Stimulated activated naive CD4-positive, alpha-beta T cell (primary cell): ENCODE results near the gene CHST11.

Experiments used
- DNase-seq, 6 experiments: peaks; one replicate each; lab custom pipeline; 2025; lab: John Stamatoyannopoulos, UW

CHST11 gene

GRCh38 chr12:104761611-104762010 lies 304.9 kb downstream of the CHST11 start:
- no peak for DNase-seq

GRCh38 chr12:104763168-104763805 lies 306.5 kb downstream of the CHST11 start:
- no peak for DNase-seq

DNA sequence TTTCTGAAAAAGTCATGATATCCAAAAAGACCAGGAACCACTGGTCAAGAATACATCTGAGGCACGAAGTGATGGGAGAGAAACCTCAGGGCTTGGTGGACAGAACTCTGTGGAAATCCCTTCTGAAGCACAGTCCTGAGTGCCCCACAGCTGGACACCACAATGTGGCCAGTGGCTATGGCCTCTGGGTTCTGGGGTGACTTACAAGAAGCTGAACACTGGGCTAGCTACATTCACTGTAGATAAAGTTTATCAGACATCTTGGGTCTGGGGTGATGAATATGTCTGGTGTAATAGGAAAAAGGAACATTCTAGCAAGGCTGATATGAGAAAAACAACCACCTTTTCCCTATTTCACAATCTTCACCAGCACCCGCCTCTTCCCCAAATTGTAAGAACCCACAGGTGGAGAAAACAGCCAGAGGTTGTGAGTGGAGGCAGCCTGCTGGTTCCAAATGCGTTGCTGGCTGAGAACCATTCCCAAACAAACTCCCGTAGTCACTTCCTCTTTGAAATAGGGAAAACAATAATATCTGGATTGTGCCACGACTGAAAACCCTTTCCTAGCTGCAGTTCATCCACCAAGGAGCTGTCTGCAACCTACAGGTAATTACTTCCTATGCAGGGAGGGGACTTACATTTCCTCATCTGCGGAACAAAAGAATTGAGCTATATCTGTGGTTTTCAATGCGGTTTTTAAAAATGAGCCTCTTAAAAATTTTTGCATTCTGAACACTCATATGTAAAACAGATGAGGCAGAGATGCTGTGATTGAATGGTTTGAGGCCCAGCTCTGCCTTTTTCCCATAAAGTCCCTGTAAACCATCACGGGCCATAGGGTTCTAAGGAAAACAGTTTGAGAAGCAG lies 307.7 kb downstream of the CHST11 start:
- peak in 3 of 6 experiments; percentile 12 to 20 (median 20) for DNase-seq

GRCh38 chr12:104767261-104767660 lies 310.5 kb downstream of the CHST11 start:
- no peak for DNase-seq

GRCh38 chr12:104768033-104768432 lies 311.3 kb downstream of the CHST11 start:
- no peak for DNase-seq

- no peak for DNase-seq
Measured at GRCh38 chr12:104769144-104769561, 312.4 kb downstream of the CHST11 start.

- no peak for DNase-seq
Measured at GRCh38 chr12:104772336-104772735, 315.6 kb downstream of the CHST11 start.

GRCh38 chr12:104775731-104776231 lies 319.0 kb downstream of the CHST11 start:
- DNase-seq, result no peak

- DNase-seq, result no peak
Measured at GRCh38 chr12:104779134-104779533, 322.4 kb downstream of the CHST11 start.

GRCh38 chr12:104782296-104782695 lies 325.5 kb downstream of the CHST11 start:
- DNase-seq, result no peak

DNA sequence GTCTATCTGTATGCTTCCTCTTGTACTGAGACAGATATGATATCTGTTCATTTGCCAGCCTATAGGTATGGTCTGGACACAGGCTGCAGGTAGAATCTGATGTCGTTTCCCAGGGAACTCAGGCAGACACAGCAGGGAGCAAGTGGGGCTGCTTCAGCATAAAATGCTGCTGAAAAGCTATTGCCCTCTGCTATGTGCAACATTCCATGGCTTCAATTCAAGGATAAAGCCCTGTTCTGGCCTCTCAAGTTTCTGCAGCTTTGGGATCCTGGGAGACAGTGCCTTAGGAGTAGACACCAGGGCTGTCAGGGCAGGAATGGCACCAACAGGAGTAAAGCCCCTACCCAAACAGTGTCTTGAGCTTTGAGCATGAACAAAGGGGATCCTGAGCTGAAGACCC lies 327.8 kb downstream of the CHST11 start:
- no peak for DNase-seq

DNA sequence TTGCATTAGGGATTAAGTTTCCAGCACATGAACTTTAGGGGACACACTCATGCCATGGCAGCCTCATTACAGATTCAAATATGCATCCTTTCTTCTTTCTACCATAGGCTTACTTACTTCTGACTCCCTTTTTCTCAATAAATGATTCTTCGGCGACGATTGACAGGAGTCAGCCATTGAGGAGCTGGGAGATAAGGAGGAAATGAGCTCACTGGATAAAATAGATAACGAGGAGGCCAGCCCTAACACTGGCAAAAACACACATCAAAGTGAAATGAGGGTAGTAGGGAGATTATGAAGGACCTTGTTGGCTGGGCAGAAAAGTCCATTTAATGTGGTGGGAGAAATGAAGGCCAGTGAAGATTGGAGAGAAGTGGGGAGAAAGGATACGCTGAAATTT lies 329.1 kb downstream of the CHST11 start:
- no peak for DNase-seq

- DNase-seq, result no peak
Measured at GRCh38 chr12:104786352-104786751, 329.6 kb downstream of the CHST11 start.

GRCh38 chr12:104788840-104789271 lies 332.1 kb downstream of the CHST11 start:
- DNase-seq, result no peak

DNA sequence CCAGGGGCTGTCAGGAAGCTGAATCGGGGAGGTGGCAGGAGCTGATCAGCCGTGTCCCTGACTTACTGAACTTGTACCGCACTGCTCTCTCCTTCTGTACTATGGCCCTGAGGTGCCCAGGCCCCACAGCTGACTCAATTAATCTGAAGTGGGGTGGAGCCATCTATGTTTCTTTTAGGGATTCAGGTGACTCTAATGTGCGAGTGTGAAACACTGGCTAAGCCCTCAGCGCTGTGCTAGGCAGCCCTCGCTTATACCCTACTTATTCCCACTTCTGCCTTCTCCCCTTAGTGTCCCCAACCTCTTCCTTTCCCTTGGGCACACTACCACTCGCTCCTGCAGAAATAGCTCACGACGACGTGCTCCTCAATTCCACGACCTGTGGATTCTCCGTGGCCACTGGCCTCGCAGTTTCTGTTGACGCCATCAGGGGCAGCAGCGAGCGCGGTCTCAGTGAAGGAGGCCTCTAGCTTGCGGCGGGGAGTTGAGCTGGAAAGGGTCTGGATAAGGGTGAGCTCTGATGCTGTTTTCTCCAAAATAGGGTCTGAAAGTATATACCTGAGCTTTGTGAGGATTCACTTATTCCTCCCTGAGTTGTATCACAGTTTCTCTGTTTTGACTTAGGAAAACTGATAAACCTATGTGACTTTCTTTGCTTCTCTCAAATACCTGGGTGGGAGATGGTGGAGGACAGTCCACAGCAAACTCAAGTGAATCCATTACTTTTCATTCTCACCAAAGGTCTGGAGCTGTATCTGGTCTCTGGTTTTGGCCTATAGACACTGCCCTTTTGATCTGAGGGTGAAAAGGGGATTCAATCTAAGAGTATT lies 333.8 kb downstream of the CHST11 start:
- peak in 5 of 6 experiments; percentile 1 to 34 (median 8) for DNase-seq

GRCh38 chr12:104792570-104792969 lies 335.8 kb downstream of the CHST11 start:
- DNase-seq, result no peak

DNA sequence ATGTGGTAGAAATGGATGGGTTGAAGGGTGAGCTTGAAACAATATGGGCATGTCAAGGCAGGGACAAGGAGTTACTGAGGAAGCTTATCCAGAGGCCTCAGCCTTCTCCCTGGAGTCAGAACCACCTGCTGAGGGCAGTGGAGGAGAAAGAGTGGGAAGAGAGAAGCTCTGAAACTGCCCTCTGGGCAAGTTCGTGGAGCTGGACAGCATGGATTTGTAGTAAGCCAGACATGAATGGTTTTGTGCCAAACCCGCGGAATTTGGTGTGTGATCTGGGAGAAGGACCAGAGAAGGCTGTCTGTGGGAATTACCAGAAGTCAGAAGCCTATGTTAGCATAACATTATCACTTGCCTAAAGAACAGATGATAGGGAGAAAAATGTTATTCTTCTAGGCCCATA lies 336.5 kb downstream of the CHST11 start:
- DNase-seq, result no peak

GRCh38 chr12:104793968-104794367 lies 337.2 kb downstream of the CHST11 start:
- no peak for DNase-seq

DNA sequence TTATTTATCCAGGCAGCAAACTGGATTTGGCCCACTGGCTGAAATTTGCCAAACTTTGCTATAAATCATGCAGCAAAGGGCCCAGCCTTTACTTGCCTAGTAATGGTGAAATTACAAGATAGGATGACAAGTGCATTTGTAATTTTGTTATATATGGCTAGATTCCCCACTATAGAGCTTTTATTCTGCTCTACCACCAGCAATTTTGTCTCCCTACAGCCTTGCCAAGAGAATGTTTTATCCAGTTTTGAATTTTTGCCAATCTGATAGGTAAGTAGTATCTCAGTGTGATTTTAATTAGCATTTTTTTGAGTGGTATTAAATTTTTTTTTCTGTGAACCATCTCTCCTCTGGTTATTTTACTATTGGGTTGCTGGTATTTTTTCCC lies 339.7 kb downstream of the CHST11 start:
- DNase-seq, result no peak

- no peak for DNase-seq
Measured at GRCh38 chr12:104799458-104799857, 342.7 kb downstream of the CHST11 start.

- no peak for DNase-seq
Measured at GRCh38 chr12:104801005-104801404, 344.3 kb downstream of the CHST11 start.

DNA sequence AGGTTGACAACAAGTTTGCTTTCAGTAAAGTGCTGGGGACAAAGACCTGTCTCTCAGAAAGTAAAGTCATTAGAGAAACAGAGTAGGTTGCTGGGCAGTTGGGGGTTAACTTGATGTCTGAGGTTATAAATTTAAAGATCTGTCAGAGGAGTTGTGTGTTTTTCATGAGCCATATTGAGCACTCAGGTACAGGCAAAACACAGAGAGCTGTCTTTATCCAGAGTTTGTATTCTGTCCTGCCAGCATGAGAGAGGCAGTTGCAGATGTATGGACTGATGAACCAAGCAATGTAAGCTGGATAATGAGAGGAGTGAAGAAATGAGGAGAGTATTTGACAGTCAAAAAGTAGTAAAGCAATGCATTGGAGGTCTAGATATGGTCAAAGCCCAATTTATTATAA lies 344.7 kb downstream of the CHST11 start:
- DNase-seq, result no peak
